Stomach (tissue), 4 donors: Measurements from ENCODE around the gene C1orf232.

Source experiments
- CTCF ChIP-seq, 7 experiments: fragments of 450-650 bp in 4 of 7; fragments of 200-600 bp in 3 of 7; sonication (generic) in 3 of 7; IDR thresholded peaks; one replicate each; pipeline ENCODE4 v1.5.1; 2016 to 2019; ENCODE audit warnings: antibody characterized with exemption in 7 of 7, control low read depth in 2 of 7, mild to moderate bottlenecking in 1 of 7
- POLR2A ChIP-seq, 4 donors: fragments of 450-650 bp; IDR thresholded peaks; one replicate each; pipeline ENCODE4 v1.6.1; 2016; ENCODE audit warnings: antibody characterized with exemption in 4 of 4, control low read depth in 2 of 4, mild to moderate bottlenecking in 1 of 4, moderate library complexity in 1 of 4
- POLR2AphosphoS5 ChIP-seq, 3 donors: sonication (generic); formaldehyde crosslinking; IDR thresholded peaks; one replicate each; pipeline ENCODE4 v1.6.1; 2016; ENCODE audit warnings: antibody characterized with exemption in 3 of 3

GRCh38 chr1:26184086-26184485 lies 15.3 kb upstream of the C1orf232 start:
- TF ChIP-seq POLR2A (IDR thresholded peaks at IDR 0.05), result no peak
- TF ChIP-seq POLR2AphosphoS5 (IDR thresholded peaks at IDR 0.05), result no peak
- TF ChIP-seq CTCF (IDR thresholded peaks at IDR 0.05), result no peak
